Stimulated activated CD8-positive, alpha-beta memory T cell treated with anti-CD3 and anti-CD28 coated beads, Interleukin-2, amount 100 ng/mL, for 48 hours (primary cell): ENCODE measurements around the gene SLIT3.

Source experiments
- DNase-seq, 2 donors: peaks; one replicate each; pipeline ENCODE4 v3.0.0-alpha.2; 2020; ENCODE audit warnings: low read depth in 2 of 2

Gene SLIT3

GRCh38 chr5:169265888-169266287, 35.1 kb downstream of the SLIT3 start:
- no peak for DNase-seq

- DNase-seq: no peak
Observed at GRCh38 chr5:169263591-169263990, 37.3 kb downstream of the SLIT3 start.

- no peak for DNase-seq
Observed at GRCh38 chr5:169260896-169261569, 39.9 kb downstream of the SLIT3 start.

GRCh38 chr5:169258372-169259000, 42.5 kb downstream of the SLIT3 start:
- DNase-seq: no peak

GRCh38 chr5:169256191-169256590, 44.7 kb downstream of the SLIT3 start:
- no peak for DNase-seq

GRCh38 chr5:169253071-169253470, 47.9 kb downstream of the SLIT3 start:
- no peak for DNase-seq

- no peak for DNase-seq
Observed at GRCh38 chr5:169251333-169252084, 49.4 kb downstream of the SLIT3 start.

- no peak for DNase-seq
Observed at GRCh38 chr5:169250887-169251286, 50.1 kb downstream of the SLIT3 start.

GRCh38 chr5:169248996-169249395, 51.9 kb downstream of the SLIT3 start:
- no peak for DNase-seq

- DNase-seq: no peak
Observed at GRCh38 chr5:169248550-169248949, 52.4 kb downstream of the SLIT3 start.

GRCh38 chr5:169244812-169245211, 56.1 kb downstream of the SLIT3 start:
- DNase-seq: no peak

- no peak for DNase-seq
Observed at GRCh38 chr5:169243651-169244422, 57.1 kb downstream of the SLIT3 start.

GRCh38 chr5:169242849-169243186, 58.1 kb downstream of the SLIT3 start:
- DNase-seq: no peak

GRCh38 chr5:169242175-169242848, 58.6 kb downstream of the SLIT3 start:
- DNase-seq: no peak

- no peak for DNase-seq
Observed at GRCh38 chr5:169229342-169229892, 71.5 kb downstream of the SLIT3 start.

GRCh38 chr5:169226895-169227294, 74.0 kb downstream of the SLIT3 start:
- no peak for DNase-seq

GRCh38 chr5:169225830-169226356, 75.0 kb downstream of the SLIT3 start:
- DNase-seq: no peak

- no peak for DNase-seq
Observed at GRCh38 chr5:169223595-169223953, 77.4 kb downstream of the SLIT3 start.

GRCh38 chr5:169222934-169223594, 77.9 kb downstream of the SLIT3 start:
- no peak for DNase-seq

- DNase-seq: no peak
Observed at GRCh38 chr5:169221519-169221918, 79.4 kb downstream of the SLIT3 start.

GRCh38 chr5:169219961-169220360, 81.0 kb downstream of the SLIT3 start:
- DNase-seq: no peak
